AG04449 (cell line): ENCODE data around the gene EIF5B.

Source experiments
- CTCF ChIA-PET: fragments of 350-600 bp; formaldehyde crosslinking; extraction: SDS; loops from one replicate; lab custom pipeline; 2021; ENCODE audit warnings: antibody characterized with exemption; lab: Yijun Ruan, JAX
- POLR2A ChIA-PET: fragments of 400-600, 350-600 bp; formaldehyde crosslinking; extraction: SDS; loops from one replicate; lab custom pipeline; 2020; ENCODE audit warnings: antibody characterized with exemption, inconsistent platforms; lab: Yijun Ruan, JAX
- DNase-seq: peaks from one replicate; pipeline ENCODE4 v3.0.0-alpha.2; 2010; ENCODE audit warnings: low read depth, low spot score
- H3K4me3 ChIP-seq: 2 replicates; pipeline ENCODE4 v1.5.1; 2011; ENCODE audit warnings: low read depth, mild to moderate bottlenecking, control low read depth, low read length
- TF ChIP-seq, protein P1 (sequence below): IDR thresholded peaks from one replicate; pipeline ENCODE4 v1.5.1; 2011; ENCODE audit warnings: mild to moderate bottlenecking, moderate library complexity, low read length, control low read depth, inconsistent platforms; ENCODE audit not compliant: insufficient read depth; ENCODE audit errors: missing control alignments

Gene EIF5B

DNA sequence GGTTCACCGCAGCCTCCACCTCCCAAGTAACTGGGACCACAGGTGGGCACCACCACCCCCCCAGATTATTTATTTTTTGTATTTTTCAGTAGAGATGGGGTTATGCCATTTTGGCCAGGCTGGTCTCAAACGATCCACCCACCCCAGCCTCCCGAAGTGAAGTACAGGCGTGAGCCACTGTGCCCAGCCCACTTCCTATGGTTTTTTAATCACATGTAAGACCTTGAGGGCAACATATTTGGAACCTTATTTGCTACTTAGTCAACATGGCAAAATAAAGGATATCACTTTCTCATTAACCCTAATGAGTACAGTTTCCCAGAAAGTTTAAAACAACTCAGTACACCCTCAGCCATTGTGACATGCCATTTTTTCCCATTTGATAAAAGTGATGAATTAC lies 64.7 kb downstream of the EIF5B start:
- no peak for DNase-seq
- TF ChIP-seq, protein P1, sequence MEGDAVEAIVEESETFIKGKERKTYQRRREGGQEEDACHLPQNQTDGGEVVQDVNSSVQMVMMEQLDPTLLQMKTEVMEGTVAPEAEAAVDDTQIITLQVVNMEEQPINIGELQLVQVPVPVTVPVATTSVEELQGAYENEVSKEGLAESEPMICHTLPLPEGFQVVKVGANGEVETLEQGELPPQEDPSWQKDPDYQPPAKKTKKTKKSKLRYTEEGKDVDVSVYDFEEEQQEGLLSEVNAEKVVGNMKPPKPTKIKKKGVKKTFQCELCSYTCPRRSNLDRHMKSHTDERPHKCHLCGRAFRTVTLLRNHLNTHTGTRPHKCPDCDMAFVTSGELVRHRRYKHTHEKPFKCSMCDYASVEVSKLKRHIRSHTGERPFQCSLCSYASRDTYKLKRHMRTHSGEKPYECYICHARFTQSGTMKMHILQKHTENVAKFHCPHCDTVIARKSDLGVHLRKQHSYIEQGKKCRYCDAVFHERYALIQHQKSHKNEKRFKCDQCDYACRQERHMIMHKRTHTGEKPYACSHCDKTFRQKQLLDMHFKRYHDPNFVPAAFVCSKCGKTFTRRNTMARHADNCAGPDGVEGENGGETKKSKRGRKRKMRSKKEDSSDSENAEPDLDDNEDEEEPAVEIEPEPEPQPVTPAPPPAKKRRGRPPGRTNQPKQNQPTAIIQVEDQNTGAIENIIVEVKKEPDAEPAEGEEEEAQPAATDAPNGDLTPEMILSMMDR = no peak
- POLR2A ChIA-PET = no interaction called here
- CTCF ChIA-PET = interaction anchor here (0.6 to 1.8 kb wide), 2 partner anchors 19 kb away, joined by 3 to 4 read pairs; no protein-coding TSS in a partner anchor
- H3K4me3 ChIP-seq = no peak overlapping the region

DNA sequence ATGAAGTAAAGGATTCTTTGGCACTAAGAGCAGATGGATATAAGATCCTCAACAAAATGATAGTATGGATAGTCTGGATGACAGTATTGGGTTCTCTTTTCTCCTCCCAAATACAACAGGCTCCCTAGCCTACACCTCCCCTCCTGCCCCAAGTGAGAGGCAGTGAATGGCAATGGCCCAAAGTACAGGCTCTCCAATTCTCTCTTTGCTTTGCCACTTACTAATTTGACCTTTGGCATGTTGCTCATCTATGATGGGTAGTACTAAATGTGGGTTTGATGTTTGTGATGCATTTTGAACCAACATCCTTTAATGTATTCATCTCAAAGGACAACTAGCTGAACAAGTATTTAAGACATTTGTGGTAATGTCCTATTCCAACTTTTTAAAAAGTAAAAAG lies 65.9 kb downstream of the EIF5B start:
- no peak overlapping the region for H3K4me3 ChIP-seq
- TF ChIP-seq, protein P1 = no peak
- ChIA-PET CTCF (interaction anchor here (1.0 to 1.8 kb wide), 3 partner anchors 21 to 27 kb away, joined by 4 read pairs; no protein-coding TSS in a partner anchor), POLR2A (no interaction called here)
- no peak for DNase-seq

DNA sequence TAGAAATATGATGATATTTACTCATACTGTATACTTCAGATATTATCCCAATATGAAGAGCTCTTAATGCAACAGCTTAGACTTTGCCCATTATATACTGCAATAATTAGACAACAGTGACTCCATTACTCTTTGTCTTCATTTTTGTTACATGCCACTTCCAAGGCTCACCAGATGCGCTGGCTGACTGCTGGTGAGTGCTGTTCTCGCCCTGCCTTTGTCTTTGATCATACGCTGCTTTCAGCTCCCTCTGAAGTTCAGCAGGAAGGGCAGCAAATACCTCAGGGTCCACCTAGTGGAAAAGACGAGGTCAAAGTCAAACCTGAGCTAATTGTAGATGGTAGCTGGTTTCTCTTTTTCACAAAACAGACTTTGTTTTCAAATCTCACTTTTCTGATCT lies 66.3 kb downstream of the EIF5B start:
- TF ChIP-seq, protein P1 = no peak
- no peak for DNase-seq
- POLR2A ChIA-PET = no interaction called here
- no peak overlapping the region for H3K4me3 ChIP-seq
- CTCF ChIA-PET = interaction anchor here (0.8 to 1.8 kb wide), 6 partner anchors 10 to 66 kb away, joined by 3 to 4 read pairs (median 4); partner anchors contain the start of gene EIF5B

GRCh38 chr2:99404039-99404796 lies 67.0 kb downstream of the EIF5B start:
- no peak overlapping the region for H3K4me3 ChIP-seq
- no peak for DNase-seq
- TF ChIP-seq, protein P1 = no peak
- CTCF ChIA-PET = interaction anchor here (0.8 to 1.5 kb wide), 5 partner anchors 11 to 67 kb away, joined by 3 to 4 read pairs (median 4); partner anchors contain the start of gene EIF5B
- POLR2A ChIA-PET = no interaction called here

DNA sequence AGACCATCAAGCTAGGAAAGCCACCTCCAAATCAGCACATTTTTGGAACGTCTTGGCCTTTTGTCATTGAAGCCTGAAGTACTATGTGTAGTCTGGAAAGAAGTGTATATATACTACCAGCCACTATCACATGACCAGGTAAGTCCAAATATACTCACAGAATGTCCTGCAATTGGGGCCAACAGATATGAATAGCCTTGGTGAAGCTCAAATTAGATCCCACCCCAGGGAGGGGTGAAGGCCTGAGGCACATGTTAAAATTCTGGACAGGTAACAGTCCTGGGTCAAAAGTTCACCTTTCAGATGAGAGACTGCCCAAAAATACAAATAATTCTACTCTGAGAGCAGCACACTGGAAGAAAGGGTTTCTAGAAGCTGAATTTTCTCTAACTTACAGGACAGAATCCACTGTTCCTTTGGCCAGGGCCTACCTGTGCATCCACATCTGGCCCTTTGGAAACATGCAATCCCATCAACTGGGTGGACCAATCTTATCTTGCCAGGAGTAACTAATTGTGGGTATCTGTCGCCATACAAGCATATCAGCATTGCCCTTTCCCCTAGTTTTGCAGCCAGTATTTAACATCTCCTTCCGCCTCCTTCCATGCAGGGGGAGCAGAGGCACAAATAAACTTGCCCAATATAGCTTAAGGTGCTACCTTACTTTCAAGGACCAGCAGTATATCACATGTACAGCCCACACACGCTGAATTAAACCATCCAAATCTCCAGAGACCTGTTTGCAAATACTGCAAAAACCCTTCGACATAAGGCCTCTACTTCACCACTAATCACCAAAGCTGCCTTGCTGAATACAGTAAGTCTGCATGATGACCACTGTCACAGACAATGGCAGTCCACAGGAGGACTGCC lies 67.8 kb downstream of the EIF5B start:
- TF ChIP-seq, protein P1 = no peak
- ChIA-PET CTCF (interaction anchor here (1.2 to 1.5 kb wide), 2 partner anchors 11 to 68 kb away, joined by 3 to 4 read pairs; partner anchors contain the start of gene EIF5B), POLR2A (no interaction called here)
- no peak for DNase-seq
- H3K4me3 ChIP-seq = no peak overlapping the region
